ENCODE data around the gene HOGA1. TPM values are rescaled to one million over a fixed set of nuclear protein-coding genes. Genes with fewer than 3 reads are reported as not detected.
"Not testable (repeated sequence)": the region's sequence is repeated elsewhere in the genome, so short reads cannot be mapped to it uniquely, and the experiment has no call there.

Gene HOGA1
- total and polyA plus RNA-seq, 4 donors = 2.6 to 4.0 (median 3.5) TPM

DNA sequence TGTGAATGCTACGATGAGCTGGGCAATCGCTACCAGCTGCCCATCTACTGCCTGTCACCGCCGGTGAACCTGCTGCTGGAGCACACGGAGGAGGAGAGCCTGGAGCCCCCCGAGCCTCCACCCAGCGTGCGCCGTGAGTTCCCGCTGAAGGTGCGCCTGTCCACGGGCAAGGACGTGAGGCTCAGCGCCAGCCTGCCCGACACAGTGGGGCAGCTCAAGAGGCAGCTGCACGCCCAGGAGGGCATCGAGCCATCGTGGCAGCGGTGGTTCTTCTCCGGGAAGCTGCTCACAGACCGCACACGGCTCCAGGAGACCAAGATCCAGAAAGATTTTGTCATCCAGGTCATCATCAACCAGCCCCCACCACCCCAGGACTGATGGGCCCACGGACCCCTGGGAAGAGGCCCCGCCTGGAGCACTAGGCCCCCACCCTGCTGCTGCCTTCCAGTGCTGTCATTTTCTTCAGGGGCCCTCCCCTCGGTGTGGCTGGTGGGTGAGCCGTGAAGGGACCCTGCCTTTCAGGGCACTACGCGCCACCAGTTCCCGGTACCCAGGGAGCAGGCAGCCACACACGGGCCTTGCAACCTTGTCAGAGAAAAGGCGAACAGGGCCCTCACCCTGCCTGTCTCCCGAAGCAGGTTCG is 13.9 kb upstream of the HOGA1 start:
- no peak overlapping the region for H3K27ac ChIP-seq (ENCODE audit: low read depth, low read length)
- no peaks in the 10 kb centered on the region for H3K9me3 ChIP-seq (ENCODE audit: control insufficient read depth, insufficient read depth, low read length)
- H3K36me3 ChIP-seq (ENCODE audit: control insufficient read depth, insufficient read depth, low read length) = peaks cover 31% of the 10 kb centered on the region
- H3K4me1 ChIP-seq (ENCODE audit: control insufficient read depth, insufficient read depth, low read length) = peaks cover 28% of the 10 kb centered on the region
- no peaks in the 10 kb centered on the region for H3K27me3 ChIP-seq (ENCODE audit: control insufficient read depth, insufficient read depth, low read length)
- H3K4me3 ChIP-seq (ENCODE audit: low read depth, low read length) = no peak overlapping the region
- 82% methylated on average over 33 of the region's 33 CpGs for WGBS (ENCODE audit: insufficient coverage)
- no peak for DNase-seq (ENCODE audit: low read depth in 4 of 6, low spot score in 6 of 6)

DNA sequence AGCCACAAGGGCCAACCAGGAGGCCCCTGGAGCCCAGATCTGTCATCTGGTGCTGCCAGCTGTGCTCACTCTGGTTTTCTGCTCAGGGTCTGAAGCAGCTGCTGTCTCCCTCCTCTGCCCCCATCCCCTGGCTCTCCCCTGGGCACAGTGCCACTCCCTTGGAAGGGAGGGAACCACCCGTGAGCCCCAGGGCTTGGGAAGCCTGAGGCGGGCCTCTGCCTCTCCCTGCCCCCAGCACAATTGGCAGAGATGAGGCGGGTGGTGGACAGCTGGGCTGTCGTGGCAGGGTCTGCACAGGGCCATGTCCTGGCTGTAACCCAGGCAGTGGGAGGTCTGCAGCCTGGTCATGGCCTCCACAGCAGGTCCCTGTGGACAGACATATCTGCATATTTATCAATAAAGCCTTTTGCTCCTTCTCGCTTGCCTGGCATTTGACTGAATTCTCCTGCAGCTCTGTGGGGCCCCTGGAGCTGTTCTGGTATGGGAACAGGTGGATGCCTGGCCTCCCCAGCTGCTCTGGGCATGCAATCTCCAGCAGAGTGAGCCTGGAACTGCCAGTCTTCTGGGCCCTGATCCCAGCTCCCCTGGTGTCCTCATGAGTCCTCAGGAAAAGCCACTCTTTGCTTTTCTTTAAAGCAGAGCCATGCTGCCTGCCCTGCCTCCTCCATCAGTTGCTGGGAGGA is 13.3 kb upstream of the HOGA1 start:
- H3K27me3 ChIP-seq (ENCODE audit: control insufficient read depth, insufficient read depth, low read length) = no peaks in the 10 kb centered on the region
- peak in 1 of 6 donors; percentile 17 for DNase-seq (ENCODE audit: low read depth in 4 of 6, low spot score in 6 of 6)
- H3K4me1 ChIP-seq (ENCODE audit: control insufficient read depth, insufficient read depth, low read length) = peaks cover 32% of the 10 kb centered on the region
- H3K4me3 ChIP-seq (ENCODE audit: low read depth, low read length) = no peak overlapping the region
- WGBS (ENCODE audit: insufficient coverage) = 66% methylated on average over 5 of the region's 5 CpGs
- H3K27ac ChIP-seq (ENCODE audit: low read depth, low read length) = no peak overlapping the region
- peaks cover 31% of the 10 kb centered on the region for H3K36me3 ChIP-seq (ENCODE audit: control insufficient read depth, insufficient read depth, low read length)
- no peaks in the 10 kb centered on the region for H3K9me3 ChIP-seq (ENCODE audit: control insufficient read depth, insufficient read depth, low read length)

DNA sequence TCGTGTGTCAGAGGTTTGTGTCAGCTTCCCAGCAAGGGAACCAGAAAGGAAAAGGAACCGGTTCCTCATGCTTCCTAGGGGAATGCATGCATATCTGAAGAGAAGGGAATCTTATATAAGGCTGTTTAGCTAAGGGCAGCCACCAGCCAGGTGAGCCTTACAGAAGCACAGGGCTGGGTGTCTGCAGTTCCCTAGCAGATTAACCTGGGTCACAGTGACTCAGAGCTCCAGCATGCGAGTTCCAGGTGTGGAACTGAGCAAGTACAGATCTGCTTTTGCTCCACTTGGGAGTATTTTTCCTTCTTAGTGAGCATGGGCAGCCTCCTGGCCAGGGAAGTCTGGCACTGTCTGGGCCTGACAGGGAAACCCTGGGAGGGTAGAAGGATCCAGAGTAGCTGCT is 12.6 kb upstream of the HOGA1 start:
- no peaks in the 10 kb centered on the region for H3K27me3 ChIP-seq (ENCODE audit: control insufficient read depth, insufficient read depth, low read length)
- H3K9me3 ChIP-seq (ENCODE audit: control insufficient read depth, insufficient read depth, low read length) = no peaks in the 10 kb centered on the region
- peaks cover 32% of the 10 kb centered on the region for H3K4me1 ChIP-seq (ENCODE audit: control insufficient read depth, insufficient read depth, low read length)
- H3K27ac ChIP-seq (ENCODE audit: low read depth, low read length) = no peak overlapping the region
- DNase-seq (ENCODE audit: low read depth in 4 of 6, low spot score in 6 of 6) = no peak
- WGBS (ENCODE audit: insufficient coverage) = 75% methylated on average over 2 of the region's 3 CpGs
- no peak overlapping the region for H3K4me3 ChIP-seq (ENCODE audit: low read depth, low read length)
- peaks cover 31% of the 10 kb centered on the region for H3K36me3 ChIP-seq (ENCODE audit: control insufficient read depth, insufficient read depth, low read length)

DNA sequence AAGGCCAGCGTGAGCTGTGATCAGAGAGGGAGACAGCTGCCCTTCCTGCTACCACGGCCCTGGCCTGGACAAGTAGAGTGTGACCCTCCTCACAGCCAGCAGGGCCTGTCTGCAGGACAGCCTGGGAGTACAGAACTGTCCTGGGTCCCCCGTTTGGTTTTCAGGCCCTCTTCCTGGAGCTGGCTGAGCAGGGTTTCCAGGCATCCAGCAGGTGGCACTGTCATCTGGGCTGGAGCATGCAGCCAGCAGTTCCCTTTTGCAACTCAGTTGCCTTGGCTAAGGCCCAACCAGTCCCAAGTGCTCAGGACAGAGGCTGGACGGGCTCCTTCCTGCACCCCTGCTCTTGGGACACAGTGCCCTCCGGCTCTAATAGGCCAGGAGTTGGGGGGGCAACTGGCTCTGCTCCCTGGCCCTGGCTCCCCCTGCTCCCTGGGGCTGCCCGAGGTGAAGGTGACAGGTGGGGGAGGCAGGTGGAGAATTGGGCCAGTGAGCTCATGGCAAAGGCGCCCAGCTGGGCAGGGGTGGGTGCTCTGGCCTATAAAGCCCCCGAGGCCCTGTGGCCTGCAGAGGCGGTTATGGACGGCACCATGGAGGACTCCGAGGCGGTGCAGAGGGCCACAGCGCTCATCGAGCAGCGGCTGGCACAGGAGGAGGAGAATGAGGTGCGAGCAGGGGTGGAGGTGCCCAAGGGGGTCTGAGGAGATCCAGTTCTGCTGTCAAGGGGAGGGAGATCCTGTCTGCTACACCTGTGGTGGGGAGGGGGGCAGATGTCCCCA is 11.8 kb upstream of the HOGA1 start, which contains the start of gene ANKRD2:
Gene ANKRD2 (plus strand): TSS at position 566 of the 776 bp plus-strand sequence. CDS start 10 bp downstream, at position 576.
- no peaks in the 10 kb centered on the region for H3K9me3 ChIP-seq (ENCODE audit: control insufficient read depth, insufficient read depth, low read length)
- peaks cover 31% of the 10 kb centered on the region for H3K36me3 ChIP-seq (ENCODE audit: control insufficient read depth, insufficient read depth, low read length)
- no peak within 1 kb of the TSS for H3K4me3 ChIP-seq (ENCODE audit: low read depth, low read length)
- WGBS (ENCODE audit: insufficient coverage) = 71% methylated on average over 16 of the region's 16 CpGs
- peaks cover 32% of the 10 kb centered on the region for H3K4me1 ChIP-seq (ENCODE audit: control insufficient read depth, insufficient read depth, low read length)
- peak in 2 of 6 donors; percentile 80 for DNase-seq (ENCODE audit: low read depth in 4 of 6, low spot score in 6 of 6)
- no peaks in the 10 kb centered on the region for H3K27me3 ChIP-seq (ENCODE audit: control insufficient read depth, insufficient read depth, low read length)
- no peak within 1 kb of the TSS for H3K27ac ChIP-seq (ENCODE audit: low read depth, low read length)

DNA sequence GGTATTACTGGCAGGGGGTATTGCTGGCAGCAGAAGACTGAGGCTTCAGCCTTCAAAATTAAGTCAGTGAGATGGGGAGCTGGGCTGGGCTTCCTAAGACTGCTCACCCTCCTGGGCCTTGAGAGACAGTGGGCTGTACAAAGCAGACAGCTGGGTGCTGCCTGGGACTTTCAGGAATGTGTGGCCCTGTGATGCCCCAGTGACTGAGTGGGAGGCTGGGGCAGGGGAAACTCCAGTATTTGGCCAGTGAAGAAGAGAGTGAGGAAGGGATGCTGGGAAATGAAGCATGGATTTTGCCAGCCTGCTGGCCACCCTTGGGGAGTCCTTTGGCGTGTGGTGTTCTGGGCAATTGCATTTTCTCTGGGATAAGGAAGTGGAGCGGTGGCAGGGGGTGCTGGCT is 11.2 kb upstream of the HOGA1 start:
- Histone ChIP-seq H3K4me3 (ENCODE audit: low read depth, low read length) (no peak overlapping the region), H3K27ac (ENCODE audit: low read depth, low read length) (no peak overlapping the region), H3K4me1 (ENCODE audit: control insufficient read depth, insufficient read depth, low read length) (peaks cover 32% of the 10 kb centered on the region), H3K9me3 (ENCODE audit: control insufficient read depth, insufficient read depth, low read length) (no peaks in the 10 kb centered on the region), H3K27me3 (ENCODE audit: control insufficient read depth, insufficient read depth, low read length) (no peaks in the 10 kb centered on the region), H3K36me3 (ENCODE audit: control insufficient read depth, insufficient read depth, low read length) (peaks cover 29% of the 10 kb centered on the region)
- 91% methylated on average over 2 of the region's 2 CpGs for WGBS (ENCODE audit: insufficient coverage)
- DNase-seq (ENCODE audit: low read depth in 4 of 6, low spot score in 6 of 6) = no peak

DNA sequence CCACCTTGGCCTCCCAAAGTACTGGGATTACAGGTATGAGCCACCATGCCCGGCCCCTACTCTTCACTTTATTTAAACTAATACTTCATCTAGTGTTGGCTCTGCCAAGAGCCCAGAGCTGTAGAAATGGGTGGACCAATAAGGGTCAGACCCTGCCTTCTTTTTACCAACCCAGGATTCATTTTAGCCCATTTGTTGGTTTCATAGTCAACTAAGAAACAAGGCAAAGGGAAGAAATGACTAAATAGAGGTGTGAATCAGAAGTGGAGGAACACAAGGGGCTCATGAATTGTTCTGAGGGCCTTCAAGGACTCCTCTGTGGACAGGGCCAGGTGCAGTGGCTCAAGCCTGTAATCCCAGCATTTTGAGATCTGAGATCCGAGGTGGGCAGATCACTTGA is 10.5 kb upstream of the HOGA1 start:
- H3K9me3 ChIP-seq (ENCODE audit: control insufficient read depth, insufficient read depth, low read length) = no peaks in the 10 kb centered on the region
- H3K4me3 ChIP-seq (ENCODE audit: low read depth, low read length) = no peak overlapping the region
- DNase-seq (ENCODE audit: low read depth in 4 of 6, low spot score in 6 of 6) = no peak
- H3K27me3 ChIP-seq (ENCODE audit: control insufficient read depth, insufficient read depth, low read length) = no peaks in the 10 kb centered on the region
- peaks cover 24% of the 10 kb centered on the region for H3K36me3 ChIP-seq (ENCODE audit: control insufficient read depth, insufficient read depth, low read length)
- H3K4me1 ChIP-seq (ENCODE audit: control insufficient read depth, insufficient read depth, low read length) = peaks cover 32% of the 10 kb centered on the region
- no peak overlapping the region for H3K27ac ChIP-seq (ENCODE audit: low read depth, low read length)
- WGBS (ENCODE audit: insufficient coverage) = no CpG with 5 or more reads among the region's 2 CpGs

DNA sequence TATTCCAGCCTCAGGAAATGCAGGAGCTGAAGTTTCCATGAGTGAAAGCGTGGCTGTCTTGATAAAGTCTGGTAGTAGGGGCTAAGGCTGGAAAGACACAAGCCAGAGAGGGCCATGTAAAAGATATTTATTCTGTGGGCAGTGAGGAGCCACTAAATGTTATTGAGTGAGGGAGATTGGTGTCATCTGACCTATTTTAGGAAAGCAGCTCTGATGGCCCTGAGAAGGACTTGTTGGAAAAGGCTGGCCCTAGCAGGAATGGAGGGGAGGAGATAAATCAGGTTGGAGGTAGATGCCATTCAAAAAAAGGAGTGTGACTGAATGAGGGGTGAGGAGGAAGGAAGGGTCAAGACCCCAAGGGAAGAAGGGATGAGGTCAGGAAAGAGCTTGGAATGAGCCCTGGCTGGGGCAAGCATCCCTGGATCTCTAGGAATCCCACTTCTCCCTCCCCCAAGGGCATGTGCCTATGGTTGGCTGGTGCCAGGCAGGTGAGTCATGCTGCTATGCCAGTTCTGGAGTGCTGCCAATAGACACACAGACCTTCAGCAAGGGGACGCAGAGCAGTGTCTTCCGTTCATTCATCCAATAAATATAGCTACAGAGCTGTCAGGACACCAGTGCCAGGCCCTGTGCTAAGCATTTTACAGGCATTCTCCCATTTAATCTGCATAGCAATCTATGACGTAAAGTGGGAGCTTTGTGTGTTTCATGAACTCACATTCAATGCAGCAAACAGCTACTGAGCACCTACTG is 9.6 kb upstream of the HOGA1 start:
- WGBS (ENCODE audit: insufficient coverage) = 50% methylated on average over 2 of the region's 4 CpGs
- DNase-seq (ENCODE audit: low read depth in 4 of 6, low spot score in 6 of 6) = peak in 1 of 6 donors; percentile 26

DNA sequence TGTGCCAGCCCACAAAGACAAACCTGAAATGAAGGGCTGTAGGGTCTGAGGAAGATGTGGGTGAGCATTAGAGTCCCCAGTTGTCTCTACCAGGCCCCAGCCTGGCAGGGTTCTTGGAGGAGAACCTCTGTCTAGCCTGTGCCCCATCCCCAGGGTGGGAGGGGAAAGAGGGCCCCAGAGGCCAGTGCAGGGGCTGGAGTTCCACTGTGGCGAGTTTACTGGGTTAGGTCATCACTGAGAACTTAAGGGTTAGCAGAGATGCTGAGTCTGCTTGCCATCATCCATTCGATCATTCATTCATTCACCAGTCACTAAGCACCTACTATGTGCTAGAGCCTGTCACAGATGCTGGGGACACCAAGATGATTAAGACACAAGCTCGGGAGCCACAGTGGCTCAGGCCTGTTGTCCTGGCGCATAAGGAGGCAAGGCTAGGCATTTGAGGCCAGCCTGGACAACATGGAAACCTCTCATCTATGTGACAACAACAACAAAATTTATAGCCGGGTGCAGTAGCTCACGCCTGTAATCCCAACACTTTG is 9.0 kb upstream of the HOGA1 start:
- Histone ChIP-seq H3K4me1 (ENCODE audit: control insufficient read depth, insufficient read depth, low read length) (peaks cover 32% of the 10 kb centered on the region), H3K4me3 (ENCODE audit: low read depth, low read length) (no peak overlapping the region), H3K27ac (ENCODE audit: low read depth, low read length) (no peak overlapping the region), H3K36me3 (ENCODE audit: control insufficient read depth, insufficient read depth, low read length) (peaks cover 15% of the 10 kb centered on the region), H3K9me3 (ENCODE audit: control insufficient read depth, insufficient read depth, low read length) (no peaks in the 10 kb centered on the region), H3K27me3 (ENCODE audit: control insufficient read depth, insufficient read depth, low read length) (no peaks in the 10 kb centered on the region)
- 82% methylated on average over 6 of the region's 6 CpGs for WGBS (ENCODE audit: insufficient coverage)
- DNase-seq (ENCODE audit: low read depth in 4 of 6, low spot score in 6 of 6) = no peak

More for the DNA sequence above, 9.6 kb upstream of the HOGA1 start:
- Histone ChIP-seq H3K27ac (ENCODE audit: low read depth, low read length) (no peak overlapping the region), H3K4me1 (ENCODE audit: control insufficient read depth, insufficient read depth, low read length) (peaks cover 32% of the 10 kb centered on the region), H3K27me3 (ENCODE audit: control insufficient read depth, insufficient read depth, low read length) (no peaks in the 10 kb centered on the region), H3K9me3 (ENCODE audit: control insufficient read depth, insufficient read depth, low read length) (no peaks in the 10 kb centered on the region), H3K4me3 (ENCODE audit: low read depth, low read length) (no peak overlapping the region), H3K36me3 (ENCODE audit: control insufficient read depth, insufficient read depth, low read length) (peaks cover 19% of the 10 kb centered on the region)

DNA sequence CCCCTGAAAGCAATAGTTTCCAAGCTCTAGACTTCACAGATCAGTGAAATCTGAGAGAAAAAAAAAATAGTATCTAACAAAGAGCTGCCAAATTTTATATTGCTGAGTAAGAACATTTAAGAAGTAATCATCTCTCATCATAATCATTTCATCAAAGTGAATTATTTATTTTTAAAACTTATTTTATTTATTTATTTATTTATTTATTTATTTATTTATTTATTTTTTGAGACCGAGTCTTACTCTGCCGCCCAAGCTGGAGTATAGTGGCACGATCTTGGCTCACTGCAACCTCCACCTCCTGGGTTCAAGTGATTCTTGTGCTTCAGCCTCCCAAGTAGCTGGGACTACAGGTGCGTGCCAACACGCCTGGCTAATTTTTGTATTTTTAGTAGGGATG is 7.7 kb upstream of the HOGA1 start:
- H3K9me3 ChIP-seq (ENCODE audit: control insufficient read depth, insufficient read depth, low read length); H3K27ac ChIP-seq (ENCODE audit: low read depth, low read length); DNase-seq (ENCODE audit: low read depth in 4 of 6, low spot score in 6 of 6); H3K4me3 ChIP-seq (ENCODE audit: low read depth, low read length); H3K27me3 ChIP-seq (ENCODE audit: control insufficient read depth, insufficient read depth, low read length); H3K36me3 ChIP-seq (ENCODE audit: control insufficient read depth, insufficient read depth, low read length): not testable (repeated sequence)
- peaks cover 20% of the 10 kb centered on the region for H3K4me1 ChIP-seq (ENCODE audit: control insufficient read depth, insufficient read depth, low read length)
- WGBS (ENCODE audit: insufficient coverage) = 27% methylated on average over 3 of the region's 5 CpGs
